ENCODE results near the gene SYT1.

GRCh38 chr12:79262938-79263337 lies 398.4 kb downstream of the SYT1 start:
- TF ChIP-seq SIN3A (IDR thresholded peaks at IDR 0.05; ENCODE audit: borderline replicate concordance, insufficient read depth, low read length) (no peak), POLR2AphosphoS5 (IDR thresholded peaks at IDR 0.05; ENCODE audit: low read depth, low read length) (no peak), TAF1 (IDR thresholded peaks at IDR 0.05; ENCODE audit: borderline replicate concordance, insufficient read depth, low read length) (no peak), REST (IDR thresholded peaks at IDR 0.05; ENCODE audit: insufficient read depth in 1 of 2, low read depth in 2 of 2, low read length in 2 of 2) (no peak)
